ENCODE measurements around the gene ADAMTSL4. TPM values are rescaled to one million over a fixed set of nuclear protein-coding genes. Genes with fewer than 3 reads are reported as not detected.

Gene ADAMTSL4
- total and polyA plus RNA-seq, 2 of the 8 experiments (the other 6 are each of a cell fraction or from before 2014, with no cell fraction given), result 4.2 to 5.4 TPM

Small RNA genes lying within 50 kb of the gene (microRNA-seq; reads per million reads assigned to microRNA genes)
- 0 reads per million in 2 experiments for gene MIR4257 (ENCODE audit: borderline microRNAs expressed in 2 of 2, borderline number of aligned reads in 2 of 2, borderline replicate concordance in 1 of 2)

Small RNA genes lying within 50 kb of the gene (small RNA-seq; reads per million reads assigned to genes)
- gene MIR4257 (ENCODE audit: insufficient read depth) (not detected), gene RF00015 (ENCODE audit: insufficient read depth) (not detected), gene RF00561 (ENCODE audit: insufficient read depth) (not detected), gene RN7SL473P (ENCODE audit: insufficient read depth) (not detected), gene RN7SL600P (ENCODE audit: insufficient read depth) (not detected)

Other genes starting within 250 kb of the ADAMTSL4 start
- 58.1 and 65.8 TPM in 2 replicates for gene PRPF3, start 227.9 kb upstream of the ADAMTSL4 start, total RNA-seq (2021; fragmentation: NEBNext Ultra II Directional; extraction: Animal tissue kit (Norgen Biotek cat#: 25700))
- gene PRPF3, start 227.9 kb upstream of the ADAMTSL4 start, polyA plus RNA-seq (2011; rRNA removed), result 15.1 and 17.9 TPM in 2 replicates
- 30.2 and 32.4 TPM in 2 replicates for gene RPRD2, start 185.3 kb upstream of the ADAMTSL4 start, total RNA-seq (2021; fragmentation: NEBNext Ultra II Directional; extraction: Animal tissue kit (Norgen Biotek cat#: 25700))
- 14.4 and 14.6 TPM in 2 replicates for gene RPRD2, start 185.3 kb upstream of the ADAMTSL4 start, polyA plus RNA-seq (2011; rRNA removed)
- 32.7 and 39.1 TPM in 2 replicates for gene TARS2, start 62.0 kb upstream of the ADAMTSL4 start, total RNA-seq (2021; fragmentation: NEBNext Ultra II Directional; extraction: Animal tissue kit (Norgen Biotek cat#: 25700))
- 38.9 and 54.0 TPM in 2 replicates for gene TARS2, start 62.0 kb upstream of the ADAMTSL4 start, polyA plus RNA-seq (2011; rRNA removed)
- gene ECM1, start 41.3 kb upstream of the ADAMTSL4 start, total RNA-seq (2021; fragmentation: NEBNext Ultra II Directional; extraction: Animal tissue kit (Norgen Biotek cat#: 25700)), result 0.73 and 0.95 TPM in 2 replicates
- gene ECM1, start 41.3 kb upstream of the ADAMTSL4 start, polyA plus RNA-seq (2011; rRNA removed), result 0.98 and 1.1 TPM in 2 replicates
- gene FALEC, start 33.7 kb upstream of the ADAMTSL4 start, total RNA-seq (2021; fragmentation: NEBNext Ultra II Directional; extraction: Animal tissue kit (Norgen Biotek cat#: 25700)), result 1.1 TPM in 1 of 2 replicates, not detected in the other
- gene FALEC, start 33.7 kb upstream of the ADAMTSL4 start, polyA plus RNA-seq (2011; rRNA removed), result not detected in 2 replicates
- gene MCL1, start 30.2 kb downstream of the ADAMTSL4 start, total RNA-seq (2021; fragmentation: NEBNext Ultra II Directional; extraction: Animal tissue kit (Norgen Biotek cat#: 25700)), result 196 and 218 TPM in 2 replicates
- gene MCL1, start 30.2 kb downstream of the ADAMTSL4 start, polyA plus RNA-seq (2011; rRNA removed), result 57.5 and 61.1 TPM in 2 replicates
- gene ENSA, start 80.2 kb downstream of the ADAMTSL4 start, total RNA-seq (2021; fragmentation: NEBNext Ultra II Directional; extraction: Animal tissue kit (Norgen Biotek cat#: 25700)), result 229 and 236 TPM in 2 replicates
- gene ENSA, start 80.2 kb downstream of the ADAMTSL4 start, polyA plus RNA-seq (2011; rRNA removed), result 48.2 and 49.9 TPM in 2 replicates
- 39.8 and 40.8 TPM in 2 replicates for gene GOLPH3L, start 147.7 kb downstream of the ADAMTSL4 start, total RNA-seq (2021; fragmentation: NEBNext Ultra II Directional; extraction: Animal tissue kit (Norgen Biotek cat#: 25700))
- 8.0 and 13.3 TPM in 2 replicates for gene GOLPH3L, start 147.7 kb downstream of the ADAMTSL4 start, polyA plus RNA-seq (2011; rRNA removed)
- gene HORMAD1, start 171.5 kb downstream of the ADAMTSL4 start, total RNA-seq (2021; fragmentation: NEBNext Ultra II Directional; extraction: Animal tissue kit (Norgen Biotek cat#: 25700)), result not detected in 2 replicates
- not detected in 2 replicates for gene HORMAD1, start 171.5 kb downstream of the ADAMTSL4 start, polyA plus RNA-seq (2011; rRNA removed)
- not detected in 2 replicates for gene CTSS, start 216.4 kb downstream of the ADAMTSL4 start, total RNA-seq (2021; fragmentation: NEBNext Ultra II Directional; extraction: Animal tissue kit (Norgen Biotek cat#: 25700))
- not detected in 2 replicates for gene CTSS, start 216.4 kb downstream of the ADAMTSL4 start, polyA plus RNA-seq (2011; rRNA removed)